GM23338 (cell line): ENCODE data around the gene PGAM4. TPM values are rescaled to one million over a fixed set of nuclear protein-coding genes. Genes with fewer than 3 reads are reported as not detected.

Experiments used
- ATAC-seq: fragments of 200-7000 bp; cut with Tn5 transposase; 3 replicates; pipeline ENCODE4 v1.9.1; 2020
- DNase-seq: peaks from one replicate; pipeline ENCODE4 v3.0.0-alpha.2; 2015; ENCODE audit warnings: low spot score
- H2AFZ ChIP-seq: fragments of 200-600 bp; sonication (generic); 2 replicates; pipeline ENCODE4 v1.8.0; 2016; ENCODE audit warnings: antibody characterized with exemption, mild to moderate bottlenecking, moderate library complexity
- H3F3A ChIP-seq: fragments of 200-600 bp; sonication (generic); replicated peaks from 2 replicates; pipeline ENCODE4 v1.8.0; 2017; ENCODE audit warnings: antibody characterized with exemption, mixed run types, low read depth
- H3K27ac ChIP-seq: fragments of 200-600 bp; sonication (generic); 2 replicates; pipeline ENCODE4 v1.6.1; 2016; ENCODE audit warnings: low read depth
- H3K27me3 ChIP-seq: fragments of 200-600 bp; sonication (generic); 2 replicates; pipeline ENCODE4 v1.8.0; 2016; ENCODE audit warnings: mild to moderate bottlenecking, mixed run types, moderate library complexity; ENCODE audit not compliant: insufficient read depth
- H3K36me3 ChIP-seq: fragments of 200-600 bp; sonication (generic); 2 replicates; pipeline ENCODE4 v1.8.0; 2016; ENCODE audit warnings: mild to moderate bottlenecking; ENCODE audit not compliant: insufficient read depth
- H3K4me1 ChIP-seq: fragments of 200-600 bp; sonication (generic); 2 replicates; pipeline ENCODE4 v1.8.0; 2016; ENCODE audit warnings: mild to moderate bottlenecking, moderate library complexity; ENCODE audit not compliant: insufficient read depth
- H3K4me2 ChIP-seq: fragments of 200-600 bp; sonication (generic); 2 replicates; pipeline ENCODE4 v1.7.1; 2017; ENCODE audit warnings: mixed run types
- H3K4me3 ChIP-seq: fragments of 200-600 bp; sonication (generic); 2 replicates; pipeline ENCODE4 v1.6.1; 2016; ENCODE audit warnings: mixed run types
- H3K79me2 ChIP-seq: fragments of 200-600 bp; sonication (generic); replicated peaks from 2 replicates; pipeline ENCODE4 v1.8.0; 2017; ENCODE audit warnings: mild to moderate bottlenecking; ENCODE audit not compliant: insufficient read depth
- H3K9me2 ChIP-seq: fragments of 200-600 bp; sonication (generic); 2 replicates; pipeline ENCODE4 v1.8.0; 2017; ENCODE audit not compliant: insufficient read depth
- H4K20me1 ChIP-seq: fragments of 200-600 bp; sonication (generic); replicated peaks from 2 replicates; pipeline ENCODE4 v1.8.0; 2017; ENCODE audit warnings: mild to moderate bottlenecking; ENCODE audit not compliant: insufficient read depth
- H3K27ac Mint-ChIP-seq: 2 replicates; pipeline ENCODE4 v1.8.0; 2020; ENCODE audit warnings: inconsistent platforms, mild to moderate bottlenecking, moderate library complexity, mixed read lengths
- H3K27me3 Mint-ChIP-seq: 3 replicates; pipeline ENCODE4 v1.8.0; 2022; ENCODE audit warnings: low read depth, mild to moderate bottlenecking, moderate library complexity, mixed read lengths, inconsistent platforms; ENCODE audit not compliant: insufficient read depth, poor library complexity
- H3K36me3 Mint-ChIP-seq: 3 replicates; pipeline ENCODE4 v1.8.0; 2021; ENCODE audit warnings: low read depth, mild to moderate bottlenecking, inconsistent platforms, moderate library complexity, mixed read lengths
- H3K4me1 Mint-ChIP-seq: 3 replicates; pipeline ENCODE4 v1.8.0; 2020; ENCODE audit warnings: mild to moderate bottlenecking, inconsistent platforms, mixed read lengths
- H3K4me3 Mint-ChIP-seq: 3 replicates; pipeline ENCODE4 v1.8.0; 2021; ENCODE audit warnings: moderate library complexity, mild to moderate bottlenecking, inconsistent platforms, mixed read lengths
- H3K9me3 Mint-ChIP-seq: 3 replicates; pipeline ENCODE4 v1.8.0; 2020; ENCODE audit warnings: moderate library complexity, mild to moderate bottlenecking, inconsistent platforms, mixed read lengths
- EZH2 ChIP-seq: fragments of 200-600 bp; sonication (generic); IDR thresholded peaks from one replicate; pipeline ENCODE4 v1.8.0; 2017; ENCODE audit warnings: antibody characterized with exemption, mild to moderate bottlenecking, low read depth; ENCODE audit not compliant: unreplicated experiment
- EZH2phosphoT487 ChIP-seq: fragments of 200-600 bp; sonication (generic); IDR thresholded peaks from one replicate; pipeline ENCODE4 v1.8.1; 2018; ENCODE audit warnings: antibody characterized with exemption; ENCODE audit not compliant: unreplicated experiment
- JUNB ChIP-seq: IDR thresholded peaks from one replicate; pipeline ENCODE4 v1.6.1; 2016; ENCODE audit warnings: antibody characterized with exemption; ENCODE audit not compliant: unreplicated experiment
- NANOG ChIP-seq: IDR thresholded peaks from 2 replicates; pipeline ENCODE4 v1.6.1; 2016; ENCODE audit warnings: antibody characterized with exemption, borderline replicate concordance
- STAT1 ChIP-seq: IDR thresholded peaks from one replicate; pipeline ENCODE4 v1.6.1; 2016; ENCODE audit warnings: antibody characterized with exemption; ENCODE audit not compliant: unreplicated experiment
- ZNF331 ChIP-seq: fragments of 250-450 bp; sonication (Bioruptor Pico); IDR thresholded peaks from 2 replicates; pipeline ENCODE4 v1.5.0; 2020; ENCODE audit warnings: low read depth, mild to moderate bottlenecking, moderate library complexity
- long read RNA-seq: library from polyadenylated mRNA; unstranded; transcript quantifications from one replicate; pipeline ENCODE4 v2.0.0, GENCODE V29; 2020; ENCODE audit not compliant: unreplicated experiment
- polyA plus RNA-seq: library from polyadenylated mRNA; unstranded; fragments of >200 nt; fragmentation: Nextera tagmentation; extraction: Ambion mirVana; gene quantifications from 2 replicates; pipeline ENCODE4 v1.2.1, GENCODE V29; 2016
- total RNA-seq: library from RNA; depleted of rRNA; stranded (reverse); fragments of >200 nt; shearing (Covaris generic); gene quantifications from 2 replicates; pipeline ENCODE4 v1.2.3, GENCODE V29; 2014; rRNA removed
- TF ChIP-seq, protein P1 (sequence below): fragments of 250-450 bp; sonication (Bioruptor Pico); IDR thresholded peaks from 2 replicates; pipeline ENCODE4 v1.5.0; 2020; ENCODE audit warnings: mild to moderate bottlenecking, moderate library complexity
- TF ChIP-seq, protein P2 (sequence below): IDR thresholded peaks from 2 replicates; pipeline ENCODE4 v1.6.1; 2016; ENCODE audit warnings: antibody characterized with exemption

PGAM4 gene
- 0.35 and 0.52 TPM in 2 replicates for total RNA-seq
- not detected in 2 replicates for polyA plus RNA-seq
- long read RNA-seq: 0 reads

DNA sequence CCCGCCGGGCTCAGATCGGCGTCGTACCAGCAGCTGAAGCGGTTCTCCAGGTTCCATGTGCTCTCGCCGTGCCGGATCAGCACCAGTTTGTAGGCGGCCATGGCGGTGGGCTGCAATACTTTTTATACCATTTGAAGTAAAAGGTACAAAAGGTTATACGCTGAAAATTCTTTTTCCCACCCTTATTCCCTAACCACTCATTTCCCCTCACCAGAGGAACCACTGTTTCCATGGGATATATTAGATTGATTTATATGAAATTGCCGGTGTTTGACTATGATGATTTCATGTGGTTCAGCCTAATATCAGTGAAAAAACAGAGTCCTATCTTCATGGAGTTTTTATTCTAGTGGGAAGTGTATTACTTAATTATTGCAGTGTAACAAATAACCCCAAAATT is at the start of gene PGAM4:
PGAM4 (minus strand) TSS at position 101 of the 400 bp plus-strand sequence; CDS start at position 101, 0 bp downstream.
- Histone ChIP-seq H4K20me1 (no peaks in the 10 kb centered on the region), H3K79me2 (no peaks in the 10 kb centered on the region), H3K4me2 (no peak within 1 kb of the TSS), H3K4me3 (no peak within 1 kb of the TSS), H3K36me3 (no peaks in the 10 kb centered on the region), H3K9me2 (no peaks in the 10 kb centered on the region), H3K27ac (no peak within 1 kb of the TSS), H2AFZ (no peak within 1 kb of the TSS), H3K4me1 (no peaks in the 10 kb centered on the region), H3F3A (no peaks in the 10 kb centered on the region), H3K27me3 (no peaks in the 10 kb centered on the region)
- Mint-ChIP-seq H3K9me3 (no peaks in the 10 kb centered on the region), H3K27me3 (no peaks in the 10 kb centered on the region), H3K27ac (no peak within 1 kb of the TSS), H3K4me3 (no peak within 1 kb of the TSS), H3K36me3 (no peaks in the 10 kb centered on the region), H3K4me1 (no peaks in the 10 kb centered on the region)
- TF ChIP-seq ZNF331 (CRISPR knock-in tag) (no peak), NANOG (no peak), JUNB (no peak), EZH2 (no peak), STAT1 (no peak), EZH2phosphoT487 (no peak)
- TF ChIP-seq, protein P1, sequence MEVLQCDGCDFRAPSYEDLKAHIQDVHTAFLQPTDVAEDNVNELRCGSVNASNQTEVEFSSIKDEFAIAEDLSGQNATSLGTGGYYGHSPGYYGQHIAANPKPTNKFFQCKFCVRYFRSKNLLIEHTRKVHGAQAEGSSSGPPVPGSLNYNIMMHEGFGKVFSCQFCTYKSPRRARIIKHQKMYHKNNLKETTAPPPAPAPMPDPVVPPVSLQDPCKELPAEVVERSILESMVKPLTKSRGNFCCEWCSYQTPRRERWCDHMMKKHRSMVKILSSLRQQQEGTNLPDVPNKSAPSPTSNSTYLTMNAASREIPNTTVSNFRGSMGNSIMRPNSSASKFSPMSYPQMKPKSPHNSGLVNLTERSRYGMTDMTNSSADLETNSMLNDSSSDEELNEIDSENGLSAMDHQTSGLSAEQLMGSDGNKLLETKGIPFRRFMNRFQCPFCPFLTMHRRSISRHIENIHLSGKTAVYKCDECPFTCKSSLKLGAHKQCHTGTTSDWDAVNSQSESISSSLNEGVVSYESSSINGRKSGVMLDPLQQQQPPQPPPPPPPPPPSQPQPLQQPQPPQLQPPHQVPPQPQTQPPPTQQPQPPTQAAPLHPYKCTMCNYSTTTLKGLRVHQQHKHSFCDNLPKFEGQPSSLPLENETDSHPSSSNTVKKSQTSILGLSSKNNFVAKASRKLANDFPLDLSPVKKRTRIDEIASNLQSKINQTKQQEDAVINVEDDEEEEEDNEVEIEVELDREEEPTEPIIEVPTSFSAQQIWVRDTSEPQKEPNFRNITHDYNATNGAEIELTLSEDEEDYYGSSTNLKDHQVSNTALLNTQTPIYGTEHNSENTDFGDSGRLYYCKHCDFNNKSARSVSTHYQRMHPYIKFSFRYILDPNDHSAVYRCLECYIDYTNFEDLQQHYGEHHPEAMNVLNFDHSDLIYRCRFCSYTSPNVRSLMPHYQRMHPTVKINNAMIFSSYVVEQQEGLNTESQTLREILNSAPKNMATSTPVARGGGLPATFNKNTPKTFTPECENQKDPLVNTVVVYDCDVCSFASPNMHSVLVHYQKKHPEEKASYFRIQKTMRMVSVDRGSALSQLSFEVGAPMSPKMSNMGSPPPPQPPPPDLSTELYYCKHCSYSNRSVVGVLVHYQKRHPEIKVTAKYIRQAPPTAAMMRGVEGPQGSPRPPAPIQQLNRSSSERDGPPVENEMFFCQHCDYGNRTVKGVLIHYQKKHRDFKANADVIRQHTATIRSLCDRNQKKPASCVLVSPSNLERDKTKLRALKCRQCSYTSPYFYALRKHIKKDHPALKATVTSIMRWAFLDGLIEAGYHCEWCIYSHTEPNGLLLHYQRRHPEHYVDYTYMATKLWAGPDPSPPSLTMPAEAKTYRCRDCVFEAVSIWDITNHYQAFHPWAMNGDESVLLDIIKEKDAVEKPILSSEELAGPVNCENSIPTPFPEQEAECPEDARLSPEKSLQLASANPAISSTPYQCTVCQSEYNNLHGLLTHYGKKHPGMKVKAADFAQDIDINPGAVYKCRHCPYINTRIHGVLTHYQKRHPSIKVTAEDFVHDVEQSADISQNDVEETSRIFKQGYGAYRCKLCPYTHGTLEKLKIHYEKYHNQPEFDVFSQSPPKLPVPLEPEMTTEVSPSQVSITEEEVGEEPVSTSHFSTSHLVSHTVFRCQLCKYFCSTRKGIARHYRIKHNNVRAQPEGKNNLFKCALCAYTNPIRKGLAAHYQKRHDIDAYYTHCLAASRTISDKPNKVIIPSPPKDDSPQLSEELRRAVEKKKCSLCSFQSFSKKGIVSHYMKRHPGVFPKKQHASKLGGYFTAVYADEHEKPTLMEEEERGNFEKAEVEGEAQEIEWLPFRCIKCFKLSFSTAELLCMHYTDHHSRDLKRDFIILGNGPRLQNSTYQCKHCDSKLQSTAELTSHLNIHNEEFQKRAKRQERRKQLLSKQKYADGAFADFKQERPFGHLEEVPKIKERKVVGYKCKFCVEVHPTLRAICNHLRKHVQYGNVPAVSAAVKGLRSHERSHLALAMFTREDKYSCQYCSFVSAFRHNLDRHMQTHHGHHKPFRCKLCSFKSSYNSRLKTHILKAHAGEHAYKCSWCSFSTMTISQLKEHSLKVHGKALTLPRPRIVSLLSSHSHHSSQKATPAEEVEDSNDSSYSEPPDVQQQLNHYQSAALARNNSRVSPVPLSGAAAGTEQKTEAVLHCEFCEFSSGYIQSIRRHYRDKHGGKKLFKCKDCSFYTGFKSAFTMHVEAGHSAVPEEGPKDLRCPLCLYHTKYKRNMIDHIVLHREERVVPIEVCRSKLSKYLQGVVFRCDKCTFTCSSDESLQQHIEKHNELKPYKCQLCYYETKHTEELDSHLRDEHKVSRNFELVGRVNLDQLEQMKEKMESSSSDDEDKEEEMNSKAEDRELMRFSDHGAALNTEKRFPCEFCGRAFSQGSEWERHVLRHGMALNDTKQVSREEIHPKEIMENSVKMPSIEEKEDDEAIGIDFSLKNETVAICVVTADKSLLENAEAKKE (CRISPR knock-in tag): no peak
- TF ChIP-seq, protein P2, sequence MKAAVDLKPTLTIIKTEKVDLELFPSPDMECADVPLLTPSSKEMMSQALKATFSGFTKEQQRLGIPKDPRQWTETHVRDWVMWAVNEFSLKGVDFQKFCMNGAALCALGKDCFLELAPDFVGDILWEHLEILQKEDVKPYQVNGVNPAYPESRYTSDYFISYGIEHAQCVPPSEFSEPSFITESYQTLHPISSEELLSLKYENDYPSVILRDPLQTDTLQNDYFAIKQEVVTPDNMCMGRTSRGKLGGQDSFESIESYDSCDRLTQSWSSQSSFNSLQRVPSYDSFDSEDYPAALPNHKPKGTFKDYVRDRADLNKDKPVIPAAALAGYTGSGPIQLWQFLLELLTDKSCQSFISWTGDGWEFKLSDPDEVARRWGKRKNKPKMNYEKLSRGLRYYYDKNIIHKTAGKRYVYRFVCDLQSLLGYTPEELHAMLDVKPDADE: no peak
- DNase-seq (no peak), ATAC-seq (no peak)
